Heart left ventricle (tissue), 16 donors: ENCODE results near the gene ASIC1. TPM values are rescaled to one million over a fixed set of nuclear protein-coding genes. Genes with fewer than 3 reads are reported as not detected.
A peak's percentile ranks its signal among the peaks of the same experiment; 100 is the strongest.

ENCODE experiments used
- ATAC-seq, 4 donors: fragments of 200-7000 bp; cut with Tn5 transposase; one replicate each; pipeline ENCODE4 v1.9.1; 2020 to 2022; ENCODE audit warnings: moderate library complexity in 4 of 4, mild to moderate bottlenecking in 3 of 4, moderate number of reproducible peaks in 1 of 4
- DNase-seq, 5 donors: peaks; one replicate each; pipeline ENCODE4 v3.0.0-alpha.2; 2020
- H3K27ac ChIP-seq, 12 donors: fragments of 200-600 bp; sonication (generic) in 4 of 12; one replicate each; pipeline versions ENCODE4 v1.5.0 to v1.8.0; 2016 to 2022; ENCODE audit warnings: mild to moderate bottlenecking in 2 of 12
- H3K27me3 ChIP-seq, 9 donors: fragments of 200-600 bp; sonication (generic) in 2 of 9; one replicate each; pipeline versions ENCODE4 v1.5.1 to v1.8.0; 2016 to 2022; ENCODE audit warnings: mild to moderate bottlenecking in 3 of 9
- H3K36me3 ChIP-seq, 9 donors: fragments of 200-600 bp; sonication (generic) in 2 of 9; one replicate each; pipeline versions ENCODE4 v1.5.0 to v1.8.0; 2018 to 2022; ENCODE audit warnings: mild to moderate bottlenecking in 2 of 9
- H3K4me1 ChIP-seq, 12 donors: fragments of 200-600 bp; sonication (generic) in 4 of 12; one replicate each; pipeline versions ENCODE4 v1.5.0 to v1.8.0; 2016 to 2022; ENCODE audit warnings: mild to moderate bottlenecking in 3 of 12
- H3K4me3 ChIP-seq, 12 donors: fragments of 200-600 bp; sonication (generic) in 4 of 12; one replicate each; pipeline versions ENCODE4 v1.5.0 to v1.8.0; 2017 to 2022; ENCODE audit warnings: mild to moderate bottlenecking in 9 of 12, moderate library complexity in 4 of 12
- H3K9me3 ChIP-seq, 12 donors: fragments of 200-600 bp; sonication (generic) in 4 of 12; one replicate each; pipeline versions ENCODE4 v1.5.0 to v1.8.0; 2016 to 2022; ENCODE audit warnings: mild to moderate bottlenecking in 1 of 12
- CTCF ChIP-seq, 12 donors: fragments of 200-600 bp; sonication (generic) in 4 of 12; IDR thresholded peaks; one replicate each; pipeline versions ENCODE4 v1.5.0 to v1.8.0; 2018 to 2022; ENCODE audit warnings: antibody characterized with exemption in 12 of 12, mild to moderate bottlenecking in 5 of 12
- POLR2A ChIP-seq, 2 donors: fragments of 450-650 bp; IDR thresholded peaks; one replicate each; pipeline ENCODE4 v1.6.1; 2017; ENCODE audit warnings: antibody characterized with exemption in 2 of 2, mild to moderate bottlenecking in 2 of 2, moderate library complexity in 2 of 2
- WGBS, 4 donors: extraction: QIAGEN DNeasy Blood & Tissue Kit in 2 of 4; methylation state at CpG; one replicate each; pipeline versions ENCODE4 v1.1.5 to v1.1.7; 2013 to 2018; 5-methylcytosine and 5-hydroxymethylcytosine counted together
- intact Hi-C, 10 donors: fragments of 100-400 bp; cut with DNase I; formaldehyde crosslinking; loops; one replicate each; pipeline versions ENCODE4 v1.11.1 to v1.14.2; 2022
- polyA plus RNA-seq, 2 donors: library from polyadenylated mRNA; stranded (reverse); fragments of 200-250 nt; gene quantifications; one replicate each; pipeline ENCODE4 v1.2.3, GENCODE V29; 2013
- total RNA-seq, 9 donors: library from RNA; depleted of rRNA in 2 of 9; stranded (reverse); fragments of >200 nt in 2 of 9; fragmentation: NEBNext Ultra II Directional in 3 of 9; extraction: Animal tissue kit (Norgen Biotek cat#: 25700) in 3 of 9; gene quantifications; one replicate each; pipeline versions ENCODE4 v1.1.0 to v1.2.4, GENCODE V29; 2016 to 2023
- donor health status: ischemic (EF 13 %, LVEDD 7.1; RV severe dilation, severe dysfunction).
- donor health status: healthy with polysubstance abuse.
- donor health status: DM: no; HTN: yes; CAD: no.
- donor health status: DM: no; HTN: no; CAD: no.
- donor health status: ischemic (EF 25% LVEDD 6.9; RV normal size, moderate dysfunction).
- donor health status: ischemic (EF 25% LVEDD 5.7; RV mildly dilated, moderate dysfunction).
- donor health status: healthy.
- donor health status: DM: yes; HTN: yes; CAD: no.
- donor health status: ischemic (EF 35%, LVEDD 5.7; RV mildly dilated, moderate dysfunction).
- donor health status: nonischemic (EF 11% LVEDD 7.7; RV severe dilation, severe dysfunction).
- donor health status: DM: yes; HTN: yes; CAD: no.
- donor health status: PGD.
- donor health status: ischemic (EF 29% LVEDD 5.4; RV normal size, mild dysfunction).
- donor health status: nonischemic (EF 23%, LVEDD 6.1; RV moderate dilation, normal function).

ASIC1 gene
- total and polyA plus RNA-seq, 11 donors, result 0.31 to 1.8 (median 0.71) TPM

GRCh38 chr12:50127546-50127945 is 70.2 kb downstream of the ASIC1 start:
- 71 to 72% (median 72%) methylated on average over 2 of the region's 2 CpGs for WGBS, 4 donors
- no peaks in the 10 kb centered on the region for H3K27me3 ChIP-seq
- no peak overlapping the region for H3K4me3 ChIP-seq
- H3K36me3 ChIP-seq, result peaks cover 0 to 93% (median 75%) of the 10 kb centered on the region in 9 donors
- peaks cover 0 to 45% (median 13%) of the 10 kb centered on the region in 12 donors for H3K4me1 ChIP-seq
- TF ChIP-seq POLR2A (IDR thresholded peaks at IDR 0.05) (no peak), CTCF (IDR thresholded peaks at IDR 0.05) (no peak)
- DNase-seq, result peak in 1 of 5 donors; percentile 63
- H3K27ac ChIP-seq, result no peak overlapping the region
- intact Hi-C loops, result no loop called here
- ATAC-seq, result peak; percentile 60 to 76 (median 71)
- H3K9me3 ChIP-seq, result no peaks in the 10 kb centered on the region

GRCh38 chr12:50129290-50129689 is 71.9 kb downstream of the ASIC1 start:
- H3K36me3 ChIP-seq, result peaks cover 0 to 94% (median 76%) of the 10 kb centered on the region in 9 donors
- WGBS, 4 donors, result 66 to 87% (median 78%) methylated on average over 4 of the region's 4 CpGs
- no peaks in the 10 kb centered on the region for H3K27me3 ChIP-seq
- H3K27ac ChIP-seq, result no peak overlapping the region
- intact Hi-C loops, result no loop called here
- peaks cover 0 to 50% (median 14%) of the 10 kb centered on the region in 12 donors for H3K4me1 ChIP-seq
- DNase-seq (no peak), ATAC-seq (no peak)
- no peaks in the 10 kb centered on the region for H3K9me3 ChIP-seq
- TF ChIP-seq CTCF (IDR thresholded peaks at IDR 0.05) (no peak), POLR2A (IDR thresholded peaks at IDR 0.05) (no peak)
- no peak overlapping the region for H3K4me3 ChIP-seq

- H3K36me3 ChIP-seq, result peaks cover 0 to 96% (median 86%) of the 10 kb centered on the region in 9 donors
- intact Hi-C loops, result loop anchor here in 3 of 10 donors (2.0 to 5.0 kb wide), 3 partner anchors 40 to 45 kb away; no protein-coding TSS in a partner anchor
These were observed 75.2 kb downstream of the ASIC1 start for GRCh38 chr12:50132505-50133135.

More at GRCh38 chr12:50132505-50133135, 75.2 kb downstream of the ASIC1 start:
- Histone ChIP-seq H3K4me3 (no peak overlapping the region), H3K9me3 (no peaks in the 10 kb centered on the region), H3K27me3 (no peaks in the 10 kb centered on the region), H3K27ac (no peak overlapping the region), H3K4me1 (peaks cover 0 to 37% (median 10%) of the 10 kb centered on the region in 12 donors)
- no peak for DNase-seq
- WGBS, 4 donors, result 76 to 88% (median 80%) methylated on average over 2 of the region's 2 CpGs
- TF ChIP-seq POLR2A (IDR thresholded peaks at IDR 0.05) (no peak), CTCF (IDR thresholded peaks at IDR 0.05) (peak in 11 of 12 donors; percentile 20 to 73 (median 41))
- no peak for ATAC-seq

Other genes with a start within 250 kb of the ASIC1 start
- 10 to 100 TPM; 14.1 to 35.0 (median 25.0) TPM for gene NCKAP5L, start 229.2 kb upstream of the ASIC1 start, total RNA-seq
- gene NCKAP5L, start 229.2 kb upstream of the ASIC1 start, polyA plus RNA-seq, result 10 to 100 TPM; 19.4 to 27.7 TPM
- 1 to 10 TPM; 1.7 to 3.9 (median 2.4) TPM for gene BCDIN3D, start 214.5 kb upstream of the ASIC1 start, total RNA-seq
- gene BCDIN3D, start 214.5 kb upstream of the ASIC1 start, polyA plus RNA-seq, result 1 to 10 TPM; 1.6 to 2.2 TPM
- 10 to 100 TPM in 2 of 9 donors, 1 to 10 TPM in 6, under 1 TPM in 1; 0.33 to 15.0 (median 3.2) TPM for gene FAIM2, start 153.7 kb upstream of the ASIC1 start, total RNA-seq
- gene FAIM2, start 153.7 kb upstream of the ASIC1 start, polyA plus RNA-seq, result 1 to 10 TPM; 5.0 to 6.0 TPM
- not detected for gene AQP2, start 106.9 kb upstream of the ASIC1 start, total RNA-seq
- gene AQP2, start 106.9 kb upstream of the ASIC1 start, polyA plus RNA-seq, result not detected
- gene AQP5, start 95.7 kb upstream of the ASIC1 start, total RNA-seq, result under 1 TPM in 5 of 9 donors, not detected in 4; 0.20 to 0.63 (median 0.44) TPM
- gene AQP5, start 95.7 kb upstream of the ASIC1 start, polyA plus RNA-seq, result under 1 TPM; 0.61 to 0.78 TPM
- not detected for gene AQP6, start 84.6 kb upstream of the ASIC1 start, total RNA-seq
- gene AQP6, start 84.6 kb upstream of the ASIC1 start, polyA plus RNA-seq, result under 1 TPM; 0.04 TPM
- gene RACGAP1, start 32.1 kb upstream of the ASIC1 start, total RNA-seq, result 10 to 100 TPM in 1 of 9 donors, 1 to 10 TPM in 8; 1.9 to 17.8 (median 5.2) TPM
- 1 to 10 TPM in 1 of 2 donors, under 1 TPM in 1; 0.91 to 5.8 TPM for gene RACGAP1, start 32.1 kb upstream of the ASIC1 start, polyA plus RNA-seq
- 10 to 100 TPM; 13.6 to 35.7 (median 22.0) TPM for gene SMARCD1, start 27.7 kb downstream of the ASIC1 start, total RNA-seq
- gene SMARCD1, start 27.7 kb downstream of the ASIC1 start, polyA plus RNA-seq, result 10 to 100 TPM in 1 of 2 donors, 1 to 10 TPM in 1; 8.5 to 19.3 TPM
- 10 to 100 TPM in 4 of 9 donors, 1 to 10 TPM in 5; 7.4 to 75.8 (median 9.7) TPM for gene GPD1, start 46.4 kb downstream of the ASIC1 start, total RNA-seq
- gene GPD1, start 46.4 kb downstream of the ASIC1 start, polyA plus RNA-seq, result 10 to 100 TPM in 1 of 2 donors, 1 to 10 TPM in 1; 10.0 to 18.1 TPM
- 100 to 1,000 TPM; 134 to 217 (median 154) TPM for gene COX14, start 54.6 kb downstream of the ASIC1 start, total RNA-seq
- gene COX14, start 54.6 kb downstream of the ASIC1 start, polyA plus RNA-seq, result 100 to 1,000 TPM; 172 to 178 TPM
- gene CERS5, start 109.8 kb downstream of the ASIC1 start, total RNA-seq, result 10 to 100 TPM in 4 of 9 donors, 1 to 10 TPM in 5; 6.8 to 28.4 (median 9.3) TPM
- gene CERS5, start 109.8 kb downstream of the ASIC1 start, polyA plus RNA-seq, result 10 to 100 TPM; 12.6 to 21.6 TPM
- 10 to 100 TPM; 12.7 to 38.8 (median 14.8) TPM for gene LIMA1, start 225.9 kb downstream of the ASIC1 start, total RNA-seq
- 10 to 100 TPM; 11.6 to 13.1 TPM for gene LIMA1, start 225.9 kb downstream of the ASIC1 start, polyA plus RNA-seq